ENCODE measurements around the gene BNIPL. TPM values are rescaled to one million over a fixed set of nuclear protein-coding genes. Genes with fewer than 3 reads are reported as not detected.

Gene BNIPL
- total and polyA plus RNA-seq, 2 of the 4 experiments (the other 2 are of a cell fraction): under 0.01 to 0.38 TPM

DNA sequence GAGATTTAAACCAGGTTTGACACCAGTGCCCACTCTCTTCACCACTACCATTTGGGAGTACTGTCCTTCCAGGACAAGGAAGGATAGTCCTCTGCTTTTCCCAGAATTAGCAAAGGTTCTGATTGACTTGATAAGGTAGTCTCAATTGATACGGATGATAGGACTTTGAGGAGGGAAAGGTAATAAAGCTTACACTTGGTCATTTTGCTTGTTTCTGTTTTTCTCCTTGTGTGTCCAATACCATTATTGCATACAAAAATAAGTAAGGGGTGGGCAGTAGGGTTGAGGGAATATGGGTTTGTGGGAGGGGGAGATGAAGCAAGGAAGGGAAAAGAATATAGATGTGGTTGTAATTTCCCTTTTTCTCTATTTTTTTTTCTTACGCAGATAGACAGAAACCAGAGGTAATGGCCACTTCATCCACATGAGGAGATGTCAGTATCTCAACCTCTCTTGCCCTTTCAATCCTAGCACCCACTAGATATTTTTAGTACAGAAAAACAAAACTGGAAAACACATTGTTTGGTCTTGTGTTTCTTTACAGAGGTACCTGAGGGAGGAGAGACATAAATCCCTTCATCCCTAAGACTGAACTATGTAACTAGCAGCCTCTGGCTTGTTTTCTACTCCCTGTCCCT is 13.8 kb downstream of the BNIPL start:
- H2AFZ ChIP-seq (replicated peaks; ENCODE audit: low read length, poor library complexity): no peak overlapping the region
- WGBS, 2 experiments (ENCODE audit: extremely low coverage in 2 of 2, insufficient read length in 1 of 2): no CpG with 5 or more reads among the region's 2 CpGs
- H3K56ac ChIP-seq (ENCODE audit: extremely low read depth, insufficient read depth, low read length): no peak overlapping the region
- H3K9me1 ChIP-seq (ENCODE audit: insufficient read depth, low read length): peaks cover 7% of the 10 kb centered on the region; the same call in 1 of the 2 replicates
- no peak overlapping the region for H2BK15ac ChIP-seq (ENCODE audit: low read depth, low read length)
- no peak overlapping the region for H3K27ac ChIP-seq (ENCODE audit: insufficient read depth, low read length)
- no peak for ATAC-seq (ENCODE audit: low read depth)
- H4K8ac ChIP-seq (ENCODE audit: low read depth in 2 of 2, low read length in 2 of 2): no peak overlapping the region
- in situ Hi-C loops (cut with MboI; ENCODE audit: low sequenced_read_pairs) (no loop called here), intact Hi-C loops (cut with micrococcal nuclease) (no loop called here), dilution Hi-C loops (cut with HindIII; ENCODE audit: low sequenced_read_pairs, unreplicated experiment) (no loop called here)
- no peak for DNase-seq
- no peak overlapping the region for H3K4ac ChIP-seq (ENCODE audit: low read depth, low read length)
- H3K36me3 ChIP-seq (ENCODE audit: control insufficient read depth, insufficient read depth, low read length): peaks cover 34% of the 10 kb centered on the region
- no peak overlapping the region for H3K18ac ChIP-seq (ENCODE audit: low read depth, low read length)
- TF ChIP-seq POLR2A (IDR thresholded peaks at IDR 0.05; ENCODE audit: low read depth, low read length) (peak; percentile 18), RCOR1 (IDR thresholded peaks at IDR 0.05; ENCODE audit: insufficient replicate concordance, low read length) (no peak)
- H3K23ac ChIP-seq (ENCODE audit: low read depth, low read length): no peak overlapping the region
- no peak overlapping the region for H4K5ac ChIP-seq (ENCODE audit: low read depth, low read length)
- no peak overlapping the region for H3K14ac ChIP-seq (replicated peaks; ENCODE audit: low read depth, low read length)
- H3K79me1 ChIP-seq (ENCODE audit: low read depth in 1 of 2, low read length in 2 of 2): peaks cover 18 to 63% of the 10 kb centered on the region in 2 experiments
- H2AK9ac ChIP-seq (replicated peaks; ENCODE audit: low read depth, low read length, poor library complexity): no peak overlapping the region
- H2BK5ac ChIP-seq (ENCODE audit: low read depth, low read length, poor library complexity, severe bottlenecking): no peak overlapping the region
- H3K27me3 ChIP-seq (ENCODE audit: control insufficient read depth, insufficient read depth, low read length): no peaks in the 10 kb centered on the region
- POLR2A ChIA-PET (ENCODE audit: unreplicated experiment): no interaction called here
- no peak overlapping the region for H4K91ac ChIP-seq (ENCODE audit: insufficient read depth, low read depth, low read length)
- no peak overlapping the region for H2AK5ac ChIP-seq (ENCODE audit: low read depth, low read length)
- H3K9ac ChIP-seq (ENCODE audit: low read depth, low read length): no peak overlapping the region
- CTCF ChIA-PET: interaction anchor here (0.6 kb wide), 2 partner anchors 105 to 541 kb away, joined by 3 to 8 read pairs; no protein-coding TSS in a partner anchor
- no peak overlapping the region for H3K4me2 ChIP-seq (ENCODE audit: low read depth, low read length)
- peaks cover 17% of the 10 kb centered on the region; the same call in 1 of the 2 replicates for H4K20me1 ChIP-seq (ENCODE audit: insufficient read depth, low read length)
- H3K4me3 ChIP-seq (ENCODE audit: insufficient read depth, low read depth, low read length): no peak overlapping the region
- H3K9me3 ChIP-seq (ENCODE audit: control insufficient read depth, insufficient read depth, low read length): no peaks in the 10 kb centered on the region
- H3K4me1 ChIP-seq (ENCODE audit: control insufficient read depth, insufficient read depth, low read length): peaks cover 8% of the 10 kb centered on the region
- BruUV-seq (replicated peaks): no TSS peak
- no peak overlapping the region for H2BK20ac ChIP-seq (ENCODE audit: low read depth, low read length)
- no peak overlapping the region for H2BK120ac ChIP-seq (ENCODE audit: low read depth, low read length)
